Suprapubic skin (tissue), 4 donors: ENCODE results near the gene THOC6. TPM values are rescaled to one million over a fixed set of nuclear protein-coding genes. Genes with fewer than 3 reads are reported as not detected.
"Not testable (repeated sequence)": the region's sequence is repeated elsewhere in the genome, so short reads cannot be mapped to it uniquely, and the experiment has no call there.

Experiments
- DNase-seq, 2 donors: peaks; one replicate each; pipeline ENCODE4 v3.0.0-alpha.2; 2019; ENCODE audit warnings: low spot score in 2 of 2
- H3K27ac ChIP-seq: fragments of 200-600 bp; sonication (generic); one replicate; pipeline ENCODE4 v1.5.1; 2019
- H3K27me3 ChIP-seq: fragments of 200-600 bp; sonication (generic); one replicate; pipeline ENCODE4 v1.5.1; 2019
- H3K36me3 ChIP-seq: fragments of 200-600 bp; sonication (generic); one replicate; pipeline ENCODE4 v1.5.1; 2019
- H3K4me1 ChIP-seq: fragments of 200-600 bp; sonication (generic); one replicate; pipeline ENCODE4 v1.5.1; 2019
- H3K4me3 ChIP-seq: fragments of 200-600 bp; sonication (generic); one replicate; pipeline ENCODE4 v1.5.1; 2019; ENCODE audit warnings: mild to moderate bottlenecking
- H3K9me3 ChIP-seq: fragments of 200-600 bp; sonication (generic); one replicate; pipeline ENCODE4 v1.5.1; 2019
- CTCF ChIP-seq, 2 donors: fragments of 200-600 bp in 1 of 2; fragments of 450-650 bp in 1 of 2; sonication (generic) in 1 of 2; IDR thresholded peaks; one replicate each; pipeline ENCODE4 v1.5.1; 2016 to 2019; ENCODE audit warnings: antibody characterized with exemption in 2 of 2, mild to moderate bottlenecking in 1 of 2, moderate library complexity in 1 of 2
- EP300 ChIP-seq: sonication (generic); formaldehyde crosslinking; IDR thresholded peaks from one replicate; pipeline ENCODE4 v1.6.1; 2017; ENCODE audit warnings: antibody characterized with exemption
- POLR2A ChIP-seq, 2 donors: fragments of 450-650 bp; IDR thresholded peaks; one replicate each; pipeline ENCODE4 v1.6.1; 2017; ENCODE audit warnings: antibody characterized with exemption in 2 of 2, mild to moderate bottlenecking in 2 of 2, moderate library complexity in 2 of 2
- POLR2AphosphoS5 ChIP-seq, 3 donors: sonication (generic); formaldehyde crosslinking; IDR thresholded peaks; one replicate each; pipeline ENCODE4 v1.6.1; 2017; ENCODE audit warnings: antibody characterized with exemption in 3 of 3
- WGBS: methylation state at CpG from one replicate; pipeline ENCODE4 v1.1.5; 2018; 5-methylcytosine and 5-hydroxymethylcytosine counted together
- total RNA-seq, 4 donors: library from RNA; depleted of rRNA; stranded (reverse); fragments of >200 nt; gene quantifications; one replicate each; pipeline ENCODE4 v1.1.0, GENCODE V29; 2016

The THOC6 gene
- total RNA-seq, 4 donors from 2014 or later, result 15.8 to 27.0 (median 24.9) TPM

GRCh38 chr16:3075523-3075915, 51.7 kb downstream of the THOC6 start:
- Histone ChIP-seq H3K27ac (no peak overlapping the region), H3K4me1 (peaks cover 4% of the 10 kb centered on the region), H3K4me3 (no peak overlapping the region), H3K27me3 (no peaks in the 10 kb centered on the region), H3K36me3 (no peaks in the 10 kb centered on the region), H3K9me3 (no peaks in the 10 kb centered on the region)
- WGBS, result 39% methylated on average over 10 of the region's 10 CpGs
- TF ChIP-seq POLR2A (IDR thresholded peaks at IDR 0.05), result no peak
- TF ChIP-seq CTCF (IDR thresholded peaks at IDR 0.05), result no peak
- TF ChIP-seq POLR2AphosphoS5 (IDR thresholded peaks at IDR 0.05), result no peak
- no peak for TF ChIP-seq EP300
- no peak for DNase-seq

- not testable (repeated sequence) for H3K27ac ChIP-seq, H3K27me3 ChIP-seq, H3K4me1 ChIP-seq, H3K4me3 ChIP-seq, H3K36me3 ChIP-seq, DNase-seq, H3K9me3 ChIP-seq
- 94% methylated on average over 6 of the region's 6 CpGs for WGBS
Observed at GRCh38 chr16:3075946-3076345, 52.1 kb downstream of the THOC6 start.

GRCh38 chr16:3076577-3076976, 52.7 kb downstream of the THOC6 start:
- H3K27ac ChIP-seq, result no peak overlapping the region

More at GRCh38 chr16:3076577-3076976, 52.7 kb downstream of the THOC6 start:
- no peak for DNase-seq
- Histone ChIP-seq H3K27me3 (no peaks in the 10 kb centered on the region), H3K9me3 (no peaks in the 10 kb centered on the region), H3K4me1 (peaks cover 4% of the 10 kb centered on the region), H3K4me3 (no peak overlapping the region), H3K36me3 (no peaks in the 10 kb centered on the region)
- WGBS, result 79% methylated on average over 6 of the region's 6 CpGs
- TF ChIP-seq POLR2A (IDR thresholded peaks at IDR 0.05), result no peak
- TF ChIP-seq EP300, result no peak
- TF ChIP-seq POLR2AphosphoS5 (IDR thresholded peaks at IDR 0.05), result no peak
- TF ChIP-seq CTCF (IDR thresholded peaks at IDR 0.05), result no peak

Other genes starting within 250 kb of the THOC6 start
- gene ELOB, start 246.8 kb upstream of the THOC6 start, total RNA-seq, result 100 to 1,000 TPM; 174 to 249 (median 213) TPM
- gene PRSS33, start 236.5 kb upstream of the THOC6 start, total RNA-seq, result not detected
- not detected for gene PRSS41, start 225.6 kb upstream of the THOC6 start, total RNA-seq
- gene PRSS21, start 206.8 kb upstream of the THOC6 start, total RNA-seq, result 1 to 10 TPM in 2 of 4 donors, under 1 TPM in 1, not detected in 1; 0.87 to 7.6 (median 1.3) TPM
- gene ZG16B, start 193.7 kb upstream of the THOC6 start, total RNA-seq, result 10 to 100 TPM; 17.7 to 80.5 (median 23.4) TPM
- 1 to 10 TPM; 1.7 to 8.7 (median 6.7) TPM for gene PRSS22, start 165.9 kb upstream of the THOC6 start, total RNA-seq
- 10 to 100 TPM; 31.5 to 42.1 (median 34.7) TPM for gene FLYWCH2, start 140.8 kb upstream of the THOC6 start, total RNA-seq
- 10 to 100 TPM; 32.7 to 81.8 (median 52.1) TPM for gene FLYWCH1, start 112.1 kb upstream of the THOC6 start, total RNA-seq
- gene KREMEN2, start 59.8 kb upstream of the THOC6 start, total RNA-seq, result 1 to 10 TPM; 1.0 to 4.2 (median 3.9) TPM
- gene PAQR4, start 54.7 kb upstream of the THOC6 start, total RNA-seq, result 10 to 100 TPM in 3 of 4 donors, 1 to 10 TPM in 1; 4.7 to 19.2 (median 14.1) TPM
- gene PKMYT1, start 43.6 kb upstream of the THOC6 start, total RNA-seq, result 1 to 10 TPM; 1.9 to 6.4 (median 4.7) TPM
- gene CLDN9, start 11.1 kb upstream of the THOC6 start, total RNA-seq, result not detected
- gene CLDN6, start 5.9 kb upstream of the THOC6 start, total RNA-seq, result not detected
- 10 to 100 TPM in 3 of 4 donors, 1 to 10 TPM in 1; 2.3 to 59.6 (median 30.5) TPM for gene TNFRSF12A, start 3.7 kb upstream of the THOC6 start, total RNA-seq
- 10 to 100 TPM; 32.6 to 65.4 (median 51.5) TPM for gene HCFC1R1, start 93 bp upstream of the THOC6 start, total RNA-seq
- 10 to 100 TPM; 58.4 to 77.6 (median 69.3) TPM for gene BICDL2, start 12.9 kb downstream of the THOC6 start, total RNA-seq
- under 1 TPM in 3 of 4 donors, not detected in 1; 0.51 to 0.87 (median 0.83) TPM for gene MMP25, start 22.5 kb downstream of the THOC6 start, total RNA-seq
- 10 to 100 TPM in 1 of 4 donors, 1 to 10 TPM in 3; 2.6 to 11.9 (median 6.1) TPM for gene IL32, start 41.6 kb downstream of the THOC6 start, total RNA-seq
- gene ZSCAN10, start 75.3 kb downstream of the THOC6 start, total RNA-seq, result not detected
- 10 to 100 TPM; 18.3 to 22.5 (median 20.9) TPM for gene ZNF205, start 88.6 kb downstream of the THOC6 start, total RNA-seq
- gene ZNF213, start 111.0 kb downstream of the THOC6 start, total RNA-seq, result 10 to 100 TPM; 14.0 to 18.0 (median 16.4) TPM
- gene OR1F1, start 164.2 kb downstream of the THOC6 start, total RNA-seq, result not detected
- 1 to 10 TPM; 2.6 to 7.7 (median 4.8) TPM for gene ZNF200, start 211.1 kb downstream of the THOC6 start, total RNA-seq
- gene MEFV, start 232.6 kb downstream of the THOC6 start, total RNA-seq, result under 1 TPM in 3 of 4 donors, not detected in 1; 0.16 to 0.40 (median 0.17) TPM